ENCODE data around the gene OR8J3. TPM values are rescaled to one million over a fixed set of nuclear protein-coding genes. Genes with fewer than 3 reads are reported as not detected.

The OR8J3 gene
- total RNA-seq, 1 experiment from 2014 or later: not detected

DNA sequence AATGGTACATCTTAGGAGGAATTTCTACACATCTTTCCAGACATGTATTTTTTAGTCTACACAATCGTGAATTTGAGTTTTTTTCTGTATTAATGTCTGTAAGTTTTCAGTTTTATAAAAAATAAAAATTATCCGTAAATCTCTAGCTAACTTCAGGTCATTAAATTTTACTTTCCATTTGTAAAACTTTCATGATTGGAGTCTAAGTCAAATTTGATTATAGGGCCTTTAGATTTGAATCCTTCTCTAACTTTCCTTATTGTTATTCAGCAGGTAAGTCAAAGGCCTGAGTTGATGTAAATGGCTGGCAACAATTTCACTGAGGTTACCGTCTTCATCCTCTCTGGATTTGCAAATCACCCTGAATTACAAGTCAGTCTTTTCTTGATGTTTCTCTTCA lies 47.0 kb downstream of the OR8J3 start, which contains the start of gene OR8I2:
Gene OR8I2, plus strand, starts transcription at position 301 of the 400 bp plus-strand sequence. Its CDS starts 0 bp downstream, at position 301.
- Histone ChIP-seq H2BK12ac (ENCODE audit: insufficient read length, low read depth, low read length) (no peak within 1 kb of the TSS), H4K20me1 (ENCODE audit: control insufficient read depth, insufficient read depth, insufficient read length) (no peaks in the 10 kb centered on the region), H2BK20ac (ENCODE audit: low read depth, low read length, poor library complexity, severe bottlenecking) (no peak within 1 kb of the TSS), H3K4ac (ENCODE audit: low read depth, low read length) (no peak within 1 kb of the TSS), H4K5ac (ENCODE audit: insufficient read length, low read depth, low read length) (no peak within 1 kb of the TSS), H4K8ac (replicated peaks; ENCODE audit: insufficient read length, low read depth, low read length) (no peak within 1 kb of the TSS), H3K79me2 (ENCODE audit: insufficient read depth, low read length) (no peaks in the 10 kb centered on the region), H3K9ac (ENCODE audit: extremely low read depth, insufficient read length, low read length) (no peak within 1 kb of the TSS), H2AK5ac (ENCODE audit: insufficient read length, low read length) (no peak within 1 kb of the TSS), H3K18ac (ENCODE audit: insufficient read length, low read depth, low read length) (no peak within 1 kb of the TSS), H2BK15ac (ENCODE audit: low read depth, low read length) (no peak within 1 kb of the TSS), H3K9me3 (ENCODE audit: control insufficient read depth, low read depth, low read length) (no peaks in the 10 kb centered on the region), H3K27ac (ENCODE audit: insufficient read length, low read depth, low read length) (no peak within 1 kb of the TSS), H3T11ph (ENCODE audit: low read length) (no peak within 1 kb of the TSS), H3K27me3 (ENCODE audit: insufficient read depth, low read length) (no peaks in the 10 kb centered on the region), H3K4me1 (ENCODE audit: insufficient read depth, low read length) (no peaks in the 10 kb centered on the region), H3K79me1 (ENCODE audit: insufficient read depth, low read depth, low read length, poor library complexity, severe bottlenecking) (no peaks in the 10 kb centered on the region), H3K56ac (ENCODE audit: insufficient read length, low read depth, low read length) (no peak within 1 kb of the TSS), H2BK5ac (ENCODE audit: insufficient read length, low read length) (no peak within 1 kb of the TSS), H3K14ac (ENCODE audit: insufficient read depth, low read length) (no peak within 1 kb of the TSS), H3K23me2 (ENCODE audit: insufficient read length, low read depth, low read length, poor library complexity, severe bottlenecking) (no peaks in the 10 kb centered on the region), H3K23ac (ENCODE audit: insufficient read length, low read depth, low read length) (no peak within 1 kb of the TSS), H4K91ac (ENCODE audit: insufficient read length, low read depth, low read length) (no peak within 1 kb of the TSS), H2BK120ac (ENCODE audit: low read depth, low read length, poor library complexity, severe bottlenecking) (no peak within 1 kb of the TSS), H3K4me2 (ENCODE audit: insufficient read depth, insufficient read length, low read length) (no peak within 1 kb of the TSS), H2AFZ (ENCODE audit: low read length) (no peak within 1 kb of the TSS)
- H3K9me3 Mint-ChIP-seq: peaks cover 0 to 2% of the 10 kb centered on the region in 2 experiments; a peak in 1 of 5 replicates
- WGBS (ENCODE audit: extremely low coverage, insufficient read length, low lambda C conversion rate): no CpG with 5 or more reads among the region's 3 CpGs
- H3K27me3 Mint-ChIP-seq (ENCODE audit: low read depth): no peaks in the 10 kb centered on the region
- DNase-seq: no peak
- no peak within 1 kb of the TSS; a peak in 1 of 7 replicates for H3K27ac Mint-ChIP-seq
- H3K36me3 Mint-ChIP-seq (ENCODE audit: insufficient read depth in 1 of 3, low read depth in 3 of 3): no peaks in the 10 kb centered on the region
- no peaks in the 10 kb centered on the region; a peak in 1 of 4 replicates for H3K4me1 Mint-ChIP-seq
- H3K4me3 Mint-ChIP-seq: no peak within 1 kb of the TSS
- TF ChIP-seq, protein P1, sequence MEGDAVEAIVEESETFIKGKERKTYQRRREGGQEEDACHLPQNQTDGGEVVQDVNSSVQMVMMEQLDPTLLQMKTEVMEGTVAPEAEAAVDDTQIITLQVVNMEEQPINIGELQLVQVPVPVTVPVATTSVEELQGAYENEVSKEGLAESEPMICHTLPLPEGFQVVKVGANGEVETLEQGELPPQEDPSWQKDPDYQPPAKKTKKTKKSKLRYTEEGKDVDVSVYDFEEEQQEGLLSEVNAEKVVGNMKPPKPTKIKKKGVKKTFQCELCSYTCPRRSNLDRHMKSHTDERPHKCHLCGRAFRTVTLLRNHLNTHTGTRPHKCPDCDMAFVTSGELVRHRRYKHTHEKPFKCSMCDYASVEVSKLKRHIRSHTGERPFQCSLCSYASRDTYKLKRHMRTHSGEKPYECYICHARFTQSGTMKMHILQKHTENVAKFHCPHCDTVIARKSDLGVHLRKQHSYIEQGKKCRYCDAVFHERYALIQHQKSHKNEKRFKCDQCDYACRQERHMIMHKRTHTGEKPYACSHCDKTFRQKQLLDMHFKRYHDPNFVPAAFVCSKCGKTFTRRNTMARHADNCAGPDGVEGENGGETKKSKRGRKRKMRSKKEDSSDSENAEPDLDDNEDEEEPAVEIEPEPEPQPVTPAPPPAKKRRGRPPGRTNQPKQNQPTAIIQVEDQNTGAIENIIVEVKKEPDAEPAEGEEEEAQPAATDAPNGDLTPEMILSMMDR (conservative IDR thresholded peaks at IDR 0.05): no peak

Measured in H9 (cell line).